Measurements from ENCODE around the gene ZNF555.

- TF ChIP-seq POLR2A (IDR thresholded peaks at IDR 0.05; ENCODE audit: low read length) (no peak), GATA1 (IDR thresholded peaks at IDR 0.05; ENCODE audit: low read depth, low read length) (no peak)
These were observed 43.1 kb upstream of the ZNF555 start for GRCh38 chr19:2798158-2798685.
